ENCODE data around the gene CNKSR2.

GRCh38 chrX:21373001-21373400, 1.2 kb upstream of the CNKSR2 start:
- no peak for TF ChIP-seq CTCF (IDR thresholded peaks at IDR 0.05)
- TF ChIP-seq EP300 (IDR thresholded peaks at IDR 0.05): no peak

Data from ovary (tissue), 3 donors.